ENCODE data around the gene SLC9A6. TPM values are rescaled to one million over a fixed set of nuclear protein-coding genes. Genes with fewer than 3 reads are reported as not detected.
"Not testable (repeated sequence)": the region's sequence is repeated elsewhere in the genome, so short reads cannot be mapped to it uniquely, and the experiment has no call there.

SLC9A6 gene
- total and polyA plus RNA-seq, 10 of the 15 experiments (the other 5 are each of a cell fraction or from before 2014, with no cell fraction given), result 4.5 to 14.6 (median 10.7) TPM

DNA sequence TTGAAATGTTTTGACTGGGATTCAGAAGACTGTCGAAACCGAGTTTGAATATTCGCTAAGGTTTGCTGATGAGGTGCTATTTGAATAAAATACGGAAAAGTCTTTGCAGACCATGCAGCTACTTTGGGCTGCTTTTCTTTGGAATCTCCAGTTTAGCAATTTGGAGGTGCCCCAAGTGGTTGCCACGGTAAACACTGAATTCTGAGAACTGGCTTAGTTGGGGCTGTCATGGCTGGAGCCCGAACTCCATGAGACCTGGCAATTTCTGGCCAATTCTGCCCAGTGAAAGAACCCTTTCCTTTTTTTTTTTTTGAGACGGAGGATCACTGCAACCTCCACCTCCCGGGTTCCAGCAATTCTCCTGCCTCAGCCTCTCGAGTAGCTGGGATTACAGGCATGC is 65.6 kb downstream of the SLC9A6 start:
- POLR2A ChIA-PET; H3K27ac ChIP-seq (ENCODE audit: control insufficient read depth, insufficient read depth); H3K36me3 ChIP-seq (ENCODE audit: control insufficient read depth in 2 of 2, insufficient read depth in 2 of 2, low read length in 1 of 2); FAIRE-seq; H3K9ac ChIP-seq (ENCODE audit: control insufficient read depth, insufficient read depth, low read length); H3K79me2 ChIP-seq (ENCODE audit: control insufficient read depth, insufficient read depth, low read length); CTCF ChIA-PET; ATAC-seq; H3K4me3 ChIP-seq; in situ Hi-C loops (cut with MboI); H2AFZ ChIP-seq (ENCODE audit: control insufficient read depth, low read depth, low read length); DNase-seq (ENCODE audit: low read depth, low spot score); H3K4me2 ChIP-seq (ENCODE audit: control insufficient read depth, insufficient read depth); H3K9me3 ChIP-seq (replicated peaks; ENCODE audit: control insufficient read depth, insufficient read depth, low read length); H3K4me1 ChIP-seq (ENCODE audit: control insufficient read depth, insufficient read depth, low read length); BruUV-seq (replicated peaks); H4K20me1 ChIP-seq (ENCODE audit: control insufficient read depth, insufficient read depth); RAD21 ChIA-PET (ENCODE audit: unreplicated experiment); H3K27me3 ChIP-seq (replicated peaks in 1 of 2; ENCODE audit: control insufficient read depth in 2 of 2, insufficient read depth in 2 of 2, low read length in 1 of 2); intact Hi-C loops (cut with micrococcal nuclease; ENCODE audit: unreplicated experiment): not testable (repeated sequence)
- 28% methylated on average over 7 of the region's 9 CpGs for WGBS (ENCODE audit: insufficient coverage, insufficient replicate concordance, low lambda C conversion rate, missing lambda C conversion rate)
- SMC1A ChIA-PET (ENCODE audit: uncharacterized antibody, unreplicated experiment), result interaction anchor here (1.6 kb wide), 1 partner anchor 22 kb away, joined by 3 read pairs; no protein-coding TSS in a partner anchor

DNA sequence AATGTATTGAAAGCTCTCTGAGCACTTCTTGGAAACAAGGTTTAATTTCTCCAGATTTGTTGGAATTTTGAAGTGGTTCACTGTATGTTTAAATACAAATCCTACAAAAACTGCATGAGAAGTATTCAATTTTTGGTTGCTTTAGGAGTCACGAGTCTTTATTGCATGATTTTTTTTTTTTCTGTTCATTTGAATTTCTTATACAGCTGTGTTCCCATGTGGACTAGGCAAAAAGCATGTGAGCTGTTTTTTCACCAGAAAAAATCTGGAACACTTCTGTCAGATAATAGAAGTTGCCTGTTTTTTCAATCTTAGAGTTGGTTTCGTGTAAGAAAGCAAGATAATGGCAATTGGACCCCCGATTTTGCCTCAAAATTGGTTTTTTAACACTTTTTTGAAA is 66.4 kb downstream of the SLC9A6 start:
- Histone ChIP-seq H3K27ac (ENCODE audit: control insufficient read depth, insufficient read depth) (no peak overlapping the region), H2AFZ (ENCODE audit: control insufficient read depth, low read depth, low read length) (no peak overlapping the region), H3K4me3 (no peak overlapping the region), H3K79me2 (ENCODE audit: control insufficient read depth, insufficient read depth, low read length) (no peaks in the 10 kb centered on the region), H3K4me2 (ENCODE audit: control insufficient read depth, insufficient read depth) (no peak overlapping the region), H4K20me1 (ENCODE audit: control insufficient read depth, insufficient read depth) (no peaks in the 10 kb centered on the region), H3K9ac (ENCODE audit: control insufficient read depth, insufficient read depth, low read length) (no peak overlapping the region), H3K36me3 (ENCODE audit: control insufficient read depth in 2 of 2, insufficient read depth in 2 of 2, low read length in 1 of 2) (no peaks in the 10 kb centered on the region), H3K4me1 (ENCODE audit: control insufficient read depth, insufficient read depth, low read length) (no peaks in the 10 kb centered on the region), H3K27me3 (replicated peaks in 1 of 2; ENCODE audit: control insufficient read depth in 2 of 2, insufficient read depth in 2 of 2, low read length in 1 of 2) (no peaks in the 10 kb centered on the region), H3K9me3 (replicated peaks; ENCODE audit: control insufficient read depth, insufficient read depth, low read length) (no peaks in the 10 kb centered on the region)
- TF ChIP-seq STAT3 (IDR thresholded peaks at IDR 0.05; ENCODE audit: low read depth, low read length) (no peak), NFYA (IDR thresholded peaks at IDR 0.05; ENCODE audit: borderline replicate concordance, low read depth, low read length) (no peak), IKZF1 (conservative IDR thresholded peaks at IDR 0.05) (no peak), MTA2 (IDR thresholded peaks at IDR 0.05; ENCODE audit: low read depth) (no peak), RAD51 (IDR thresholded peaks at IDR 0.05) (no peak), MEF2A (IDR thresholded peaks at IDR 0.05; ENCODE audit: insufficient read depth, low read depth, low read length) (no peak), NR2C2 (IDR thresholded peaks at IDR 0.05; ENCODE audit: borderline replicate concordance, control insufficient read depth, insufficient read length, low read depth) (no peak), EGR1 (IDR thresholded peaks at IDR 0.05; ENCODE audit: borderline replicate concordance in 1 of 2, low read depth in 2 of 2, low read length in 2 of 2) (no peak), LARP7 (IDR thresholded peaks at IDR 0.05) (no peak), PML (IDR thresholded peaks at IDR 0.05; ENCODE audit: low read length) (no peak), YBX1 (IDR thresholded peaks at IDR 0.05) (no peak), ZNF24 (IDR thresholded peaks at IDR 0.05) (no peak), TBL1XR1 (IDR thresholded peaks at IDR 0.05; ENCODE audit: low read depth, low read length) (no peak), CBX5 (IDR thresholded peaks at IDR 0.05; ENCODE audit: low read depth) (no peak)
- ChIA-PET CTCF (interaction anchor here (0.7 kb wide), 1 partner anchor 860 kb away, joined by 3 read pairs; no protein-coding TSS in a partner anchor), POLR2A (no interaction called here), RAD21 (ENCODE audit: unreplicated experiment) (no interaction called here), SMC1A (ENCODE audit: uncharacterized antibody, unreplicated experiment) (interaction anchor here (0.6 to 1.6 kb wide), 2 partner anchors 23 to 1295 kb away, joined by 3 read pairs; no protein-coding TSS in a partner anchor)
- no peak for DNase-seq (ENCODE audit: low read depth, low spot score)
- 0% methylated on average over 3 of the region's 3 CpGs for WGBS (ENCODE audit: insufficient coverage, insufficient replicate concordance, low lambda C conversion rate, missing lambda C conversion rate)
- ATAC-seq, result no peak
- in situ Hi-C loops (cut with MboI) (no loop called here), intact Hi-C loops (cut with micrococcal nuclease; ENCODE audit: unreplicated experiment) (no loop called here)
- no peak for FAIRE-seq
- no TSS peak for BruUV-seq (replicated peaks)

Measured in GM12878 (cell line).